HepG2 (cell line): ENCODE results near the gene UQCRC1. TPM values are rescaled to one million over a fixed set of nuclear protein-coding genes. Genes with fewer than 3 reads are reported as not detected.
A peak's percentile ranks its signal among the peaks of the same experiment; 100 is the strongest.

Experiments used
- ATRX ChIP-seq: sonication (generic); formaldehyde crosslinking; IDR thresholded peaks from 2 replicates; pipeline ENCODE4 v1.4.0; 2020; ENCODE audit warnings: missing genetic modification reagents, borderline replicate concordance
- CREB1 ChIP-seq, 2 experiments: fragments of 450-650 bp in 1 of 2; IDR thresholded peaks; 2 replicates each; pipeline ENCODE4 v1.6.1; 2016 to 2017; ENCODE audit warnings: control low read depth in 1 of 2, mild to moderate bottlenecking in 1 of 2, missing compliant biosample characterization in 1 of 2, missing genetic modification characterization in 1 of 2
- GATAD2A ChIP-seq: IDR thresholded peaks from 2 replicates; pipeline ENCODE4 v1.6.1; 2016
- KDM4B ChIP-seq: sonication (generic); formaldehyde crosslinking; IDR thresholded peaks from 2 replicates; pipeline ENCODE4 v1.4.0; 2020; ENCODE audit warnings: missing genetic modification reagents
- MED1 ChIP-seq: sonication (generic); formaldehyde crosslinking; IDR thresholded peaks from 2 replicates; pipeline ENCODE4 v1.4.0; 2020; ENCODE audit warnings: missing genetic modification reagents
- MYC ChIP-seq: sonication (generic); formaldehyde crosslinking; IDR thresholded peaks from 2 replicates; pipeline ENCODE4 v1.9.0; 2021; ENCODE audit warnings: missing genetic modification reagents, borderline replicate concordance
- MZF1 ChIP-seq: sonication (generic); formaldehyde crosslinking; IDR thresholded peaks from 2 replicates; pipeline ENCODE4 v1.8.1; 2023; ENCODE audit warnings: mild to moderate bottlenecking, missing genetic modification reagents, borderline replicate concordance
- ONECUT2 ChIP-seq: sonication (generic); formaldehyde crosslinking; IDR thresholded peaks from 2 replicates; pipeline ENCODE4 v1.4.0; 2020; ENCODE audit warnings: missing genetic modification reagents
- SCMH1 ChIP-seq: sonication (generic); formaldehyde crosslinking; IDR thresholded peaks from 2 replicates; pipeline ENCODE4 v1.9.0; 2021; ENCODE audit warnings: missing genetic modification reagents, mild to moderate bottlenecking, borderline replicate concordance
- SMARCC2 ChIP-seq: fragments of 450-650 bp; IDR thresholded peaks from 2 replicates; pipeline ENCODE4 v1.6.1; 2017; ENCODE audit warnings: antibody characterized with exemption, mild to moderate bottlenecking
- SMYD3 ChIP-seq: sonication (generic); formaldehyde crosslinking; IDR thresholded peaks from 2 replicates; pipeline ENCODE4 v1.8.1; 2023; ENCODE audit warnings: mild to moderate bottlenecking, missing genetic modification reagents
- SUZ12 ChIP-seq: fragments of 150-350 bp; IDR thresholded peaks from 2 replicates; pipeline ENCODE4 v1.6.1; 2014; ENCODE audit warnings: low read depth, low read length
- ZBTB40 ChIP-seq, 2 experiments: fragments of 450-650 bp in 1 of 2; sonication (generic) in 1 of 2; formaldehyde crosslinking in 1 of 2; IDR thresholded peaks; 2 replicates each; pipeline versions ENCODE4 v1.6.1 to v1.8.0; 2016 to 2022; ENCODE audit warnings: antibody characterized with exemption in 1 of 2, mild to moderate bottlenecking in 1 of 2, missing genetic modification reagents in 1 of 2
- ZNF232 ChIP-seq: sonication (generic); formaldehyde crosslinking; IDR thresholded peaks from 2 replicates; pipeline ENCODE4 v1.4.0; 2020; ENCODE audit warnings: missing genetic modification reagents, borderline replicate concordance
- ZNF234 ChIP-seq: sonication (generic); formaldehyde crosslinking; conservative IDR thresholded peaks from 2 replicates; pipeline ENCODE4 v1.5.1; 2020; ENCODE audit warnings: mild to moderate bottlenecking, missing genetic modification reagents
- ZNF317 ChIP-seq: sonication (generic); formaldehyde crosslinking; IDR thresholded peaks from 2 replicates; pipeline ENCODE4 v1.5.0; 2020; ENCODE audit warnings: mild to moderate bottlenecking, missing genetic modification reagents
- ZNF674 ChIP-seq: sonication (generic); formaldehyde crosslinking; IDR thresholded peaks from 2 replicates; pipeline ENCODE4 v1.5.0; 2020; ENCODE audit warnings: low read depth, mild to moderate bottlenecking, missing genetic modification reagents
- polyA plus RNA-seq, 8 experiments: library from polyadenylated mRNA; depleted of rRNA in 3 of 8; stranded (reverse) in 7 of 8; unstranded in 1 of 8; fragments of >200 nt; fragmentation: Illumina TruSeq in 4 of 8; extraction: Trizol in 4 of 8; gene quantifications; 2 replicates each; pipeline versions ENCODE4 v1.2.1 to v1.2.3, GENCODE V29; 2011 to 2016; ENCODE audit warnings: low read depth in 4 of 8, missing spikeins in 1 of 8, mixed read lengths in 1 of 8; ENCODE audit not compliant: insufficient read depth in 1 of 8
- total RNA-seq, 5 experiments: library from RNA; depleted of rRNA; stranded (reverse); fragments of >200 nt; fragmentation: Illumina TruSeq; extraction: Trizol; gene quantifications; 2 replicates each; pipeline ENCODE4 v1.2.3, GENCODE V29; 2016; ENCODE audit warnings: low read depth in 1 of 5

The UQCRC1 gene
- total and polyA plus RNA-seq, 2 of the 13 experiments (the other 11 are each of a cell fraction or from before 2014, with no cell fraction given), result 316 to 680 TPM

- TF ChIP-seq ZBTB40 (IDR thresholded peaks at IDR 0.05), result no peak
- TF ChIP-seq ZBTB40 (CRISPR knock-in tag; IDR thresholded peaks at IDR 0.05), result peak; percentile 82
- no peak for TF ChIP-seq GATAD2A (CRISPR knock-in tag)
- peak; percentile 95 for TF ChIP-seq ZNF674 (CRISPR knock-in tag)
- TF ChIP-seq ZNF232, result peak; percentile 20; the same call in 1 of the 2 replicates
- TF ChIP-seq SUZ12, result no peak
- peak; percentile 79 for TF ChIP-seq ZNF317 (CRISPR knock-in tag)
- TF ChIP-seq KDM4B (CRISPR knock-in tag), result no peak; the same call in 1 of the 2 replicates
- no peak for TF ChIP-seq SMARCC2
- peak; percentile 84 for TF ChIP-seq MED1 (CRISPR knock-in tag)
- no peak for TF ChIP-seq ATRX
- 0 out of 2 replicates have a peak, but pooled peaks have one; percentile 5 for TF ChIP-seq CREB1 (IDR thresholded peaks at IDR 0.05)
- no peak for TF ChIP-seq CREB1 (CRISPR knock-in tag; IDR thresholded peaks at IDR 0.05)
- TF ChIP-seq ZNF234 (CRISPR knock-in tag), result no peak
- TF ChIP-seq MZF1 (CRISPR knock-in tag), result no peak
- no peak for TF ChIP-seq ONECUT2
- TF ChIP-seq SMYD3 (CRISPR knock-in tag), result no peak
- TF ChIP-seq SCMH1 (CRISPR knock-in tag), result no peak
- TF ChIP-seq MYC, result peak; percentile 80; the same call in 1 of the 2 replicates
Observed at GRCh38 chr3:48609088-48610005, at the start of gene UQCRC1 (continued).
